ENCODE results near the gene NME7. TPM values are rescaled to one million over a fixed set of nuclear protein-coding genes. Genes with fewer than 3 reads are reported as not detected.

The NME7 gene
- total RNA-seq, 4 donors from 2014 or later = 1.9 to 15.9 (median 8.3) TPM

DNA sequence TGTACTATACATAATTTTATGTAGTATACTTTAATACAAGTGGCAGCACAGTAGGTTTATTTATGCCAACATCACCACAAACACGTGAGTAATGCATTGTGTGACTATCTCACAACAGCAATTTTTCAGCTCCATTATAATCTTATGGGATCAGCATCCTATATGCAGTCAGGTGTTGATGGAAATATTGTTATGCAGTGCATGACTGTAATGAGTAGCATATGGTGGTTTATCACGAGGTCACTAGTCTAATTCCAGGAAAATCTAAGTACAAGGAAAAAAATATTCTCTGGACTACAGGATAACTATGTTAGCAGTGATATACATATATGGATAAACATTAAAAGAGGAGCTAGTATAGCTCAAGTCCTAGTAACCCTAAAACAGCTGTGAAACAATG, 192.1 kb downstream of the NME7 start:
- Histone ChIP-seq H3K4me3 (no peak overlapping the region), H3K27ac (no peak overlapping the region), H3K4me1 (no peaks in the 10 kb centered on the region), H3K27me3 (no peaks in the 10 kb centered on the region), H3K36me3 (no peaks in the 10 kb centered on the region), H3K9me3 (no peaks in the 10 kb centered on the region)
- no peak for DNase-seq
- in situ Hi-C loops (cut with MboI; ENCODE audit: low pct_ligation_motif_present in 1 of 4, low pct_unique_long_range_greater_than_20kb in 1 of 4, low sequenced_read_pairs in 3 of 4) (loop anchor here in 1 of 4 donors (10.0 kb wide), 1 partner anchor 149 kb away; no protein-coding TSS in a partner anchor), intact Hi-C loops (cut with DNase I; ENCODE audit: low total_unique reads) (no loop called here)
- WGBS, 2 donors (ENCODE audit: low coverage in 1 of 2) = 50 to 67% methylated on average over 2 of the region's 2 CpGs
- TF ChIP-seq POLR2AphosphoS5 (IDR thresholded peaks at IDR 0.05) (no peak), EP300 (IDR thresholded peaks at IDR 0.05; ENCODE audit: low read depth) (no peak), POLR2A (IDR thresholded peaks at IDR 0.05) (no peak)
- TF ChIP-seq, protein P1, sequence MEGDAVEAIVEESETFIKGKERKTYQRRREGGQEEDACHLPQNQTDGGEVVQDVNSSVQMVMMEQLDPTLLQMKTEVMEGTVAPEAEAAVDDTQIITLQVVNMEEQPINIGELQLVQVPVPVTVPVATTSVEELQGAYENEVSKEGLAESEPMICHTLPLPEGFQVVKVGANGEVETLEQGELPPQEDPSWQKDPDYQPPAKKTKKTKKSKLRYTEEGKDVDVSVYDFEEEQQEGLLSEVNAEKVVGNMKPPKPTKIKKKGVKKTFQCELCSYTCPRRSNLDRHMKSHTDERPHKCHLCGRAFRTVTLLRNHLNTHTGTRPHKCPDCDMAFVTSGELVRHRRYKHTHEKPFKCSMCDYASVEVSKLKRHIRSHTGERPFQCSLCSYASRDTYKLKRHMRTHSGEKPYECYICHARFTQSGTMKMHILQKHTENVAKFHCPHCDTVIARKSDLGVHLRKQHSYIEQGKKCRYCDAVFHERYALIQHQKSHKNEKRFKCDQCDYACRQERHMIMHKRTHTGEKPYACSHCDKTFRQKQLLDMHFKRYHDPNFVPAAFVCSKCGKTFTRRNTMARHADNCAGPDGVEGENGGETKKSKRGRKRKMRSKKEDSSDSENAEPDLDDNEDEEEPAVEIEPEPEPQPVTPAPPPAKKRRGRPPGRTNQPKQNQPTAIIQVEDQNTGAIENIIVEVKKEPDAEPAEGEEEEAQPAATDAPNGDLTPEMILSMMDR (IDR thresholded peaks at IDR 0.05) = no peak

DNA sequence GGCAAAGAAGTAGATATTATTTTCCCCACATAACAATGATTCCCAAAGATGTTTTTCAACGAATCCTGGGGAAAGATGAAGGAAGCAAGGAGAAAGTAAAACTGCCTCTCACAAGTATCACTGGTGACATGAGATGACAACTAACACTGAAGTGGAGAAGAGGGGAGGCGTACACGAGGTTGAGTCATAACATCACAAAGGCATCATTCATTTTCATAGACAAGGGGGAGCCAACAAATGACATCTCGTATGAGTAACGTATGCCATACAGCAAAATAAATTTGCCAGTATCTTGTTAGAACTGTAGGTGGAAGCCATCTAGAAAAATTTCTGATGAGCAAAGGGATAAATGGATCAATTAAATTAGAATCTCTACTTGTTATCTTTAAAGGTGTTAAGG, 204.5 kb downstream of the NME7 start:
- intact Hi-C loops (cut with DNase I; ENCODE audit: low total_unique reads) = no loop called here
- TF ChIP-seq EP300 (IDR thresholded peaks at IDR 0.05; ENCODE audit: low read depth) (no peak), POLR2AphosphoS5 (IDR thresholded peaks at IDR 0.05) (no peak), POLR2A (IDR thresholded peaks at IDR 0.05) (no peak)
- TF ChIP-seq, protein P1 (IDR thresholded peaks at IDR 0.05) = no peak
- Histone ChIP-seq H3K27me3 (no peaks in the 10 kb centered on the region), H3K4me3 (no peak overlapping the region), H3K27ac (no peak overlapping the region), H3K4me1 (peaks cover 0 to 19% (median 4%) of the 10 kb centered on the region in 4 donors), H3K9me3 (no peaks in the 10 kb centered on the region), H3K36me3 (no peaks in the 10 kb centered on the region)
- DNase-seq = no peak
- WGBS, 2 donors (ENCODE audit: low coverage in 1 of 2) = 38 to 70% methylated on average over 4 to 5 of the region's 5 CpGs
- in situ Hi-C loops (cut with MboI; ENCODE audit: low pct_ligation_motif_present in 1 of 4, low pct_unique_long_range_greater_than_20kb in 1 of 4, low sequenced_read_pairs in 3 of 4) = no loop called here

DNA sequence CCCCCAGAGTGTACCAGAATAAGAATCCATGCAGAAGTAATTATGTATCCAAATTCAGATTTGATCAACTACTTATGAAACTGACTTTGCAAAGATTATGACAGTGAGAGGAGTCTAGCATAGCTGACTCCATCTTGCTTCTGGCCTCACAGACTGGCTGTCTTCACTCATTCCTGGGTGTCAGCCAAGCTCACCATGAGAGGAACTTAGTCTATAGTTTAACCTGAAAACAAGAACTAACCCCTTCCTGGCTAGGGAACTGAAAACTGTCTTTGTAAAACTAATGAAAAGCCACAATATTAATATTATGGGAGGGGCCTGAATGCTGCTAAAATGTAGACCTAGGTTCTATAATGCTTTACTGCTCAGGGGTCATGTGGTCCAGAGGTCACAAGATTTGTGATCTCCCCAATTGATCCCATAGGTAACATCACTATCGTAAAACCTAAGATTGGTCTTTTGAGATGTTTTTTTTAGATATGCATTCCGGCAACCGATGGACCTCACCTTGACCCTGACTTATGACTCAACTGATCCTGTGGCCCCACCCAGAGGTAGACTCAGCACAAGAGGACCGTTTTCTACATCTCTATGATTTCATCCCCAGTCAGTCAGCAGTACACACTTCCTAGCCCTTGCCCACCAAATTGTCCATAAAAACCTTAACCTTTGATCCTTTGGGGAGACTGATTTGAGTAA, 206.0 kb downstream of the NME7 start:
- intact Hi-C loops (cut with DNase I; ENCODE audit: low total_unique reads) = no loop called here
- H3K36me3 ChIP-seq = no peaks in the 10 kb centered on the region
- H3K27me3 ChIP-seq = no peaks in the 10 kb centered on the region
- no peak for TF ChIP-seq POLR2AphosphoS5 (IDR thresholded peaks at IDR 0.05)
- TF ChIP-seq, protein P1 (IDR thresholded peaks at IDR 0.05) = no peak
- TF ChIP-seq POLR2A (IDR thresholded peaks at IDR 0.05) = no peak
- no peak for TF ChIP-seq EP300 (IDR thresholded peaks at IDR 0.05; ENCODE audit: low read depth)
- H3K4me1 ChIP-seq = peaks cover 6 to 29% (median 11%) of the 10 kb centered on the region in 4 donors
- in situ Hi-C loops (cut with MboI; ENCODE audit: low pct_ligation_motif_present in 1 of 4, low pct_unique_long_range_greater_than_20kb in 1 of 4, low sequenced_read_pairs in 3 of 4) = no loop called here
- H3K27ac ChIP-seq = peak overlapping the region; percentile 7 to 79 (median 33)
- H3K9me3 ChIP-seq = no peaks in the 10 kb centered on the region
- no peak for DNase-seq
- 44 to 68% methylated on average over 3 to 4 of the region's 4 CpGs for WGBS, 2 donors (ENCODE audit: low coverage in 1 of 2)
- no peak overlapping the region for H3K4me3 ChIP-seq

DNA sequence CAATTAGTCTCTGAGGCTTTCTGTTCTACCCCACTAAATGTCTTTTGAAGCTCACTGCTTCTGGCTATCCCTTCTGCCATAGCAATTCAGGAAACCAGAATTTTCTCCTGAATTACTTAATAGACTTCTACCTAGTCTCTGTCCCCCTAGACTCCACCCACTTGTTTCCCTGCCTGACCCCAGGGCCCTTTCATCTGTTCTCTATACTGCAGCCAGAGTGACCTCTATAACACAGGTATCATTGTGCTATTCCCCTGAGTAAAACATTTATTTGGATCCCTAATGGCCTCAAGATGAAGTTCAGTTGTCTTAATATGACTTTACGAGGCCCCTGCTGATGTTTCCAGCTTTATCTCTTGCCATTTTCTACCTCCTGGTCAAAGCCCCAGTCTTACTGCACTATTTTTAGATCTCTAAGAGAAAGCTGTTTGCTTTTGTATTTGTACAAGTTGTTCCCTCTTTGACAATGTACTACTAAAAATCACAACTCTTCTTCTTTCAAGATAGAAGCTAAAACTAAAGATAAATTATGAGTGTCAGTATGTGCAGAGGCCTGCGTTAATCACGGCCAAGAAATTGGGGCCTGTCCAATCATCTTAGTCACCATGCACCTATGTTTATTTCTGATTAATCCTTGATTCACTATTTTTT, 206.6 kb downstream of the NME7 start:
- TF ChIP-seq POLR2AphosphoS5 (IDR thresholded peaks at IDR 0.05) (peak; percentile 7 to 69 (median 49)), POLR2A (IDR thresholded peaks at IDR 0.05) (no peak)
- intact Hi-C loops (cut with DNase I; ENCODE audit: low total_unique reads) (no loop called here), in situ Hi-C loops (cut with MboI; ENCODE audit: low pct_ligation_motif_present in 1 of 4, low pct_unique_long_range_greater_than_20kb in 1 of 4, low sequenced_read_pairs in 3 of 4) (no loop called here)
- Histone ChIP-seq H3K27ac (peak overlapping the region; percentile 11 to 79 (median 70)), H3K36me3 (no peaks in the 10 kb centered on the region), H3K4me1 (peaks cover 8 to 34% (median 16%) of the 10 kb centered on the region in 4 donors), H3K4me3 (no peak overlapping the region), H3K9me3 (no peaks in the 10 kb centered on the region), H3K27me3 (no peaks in the 10 kb centered on the region)
- no peak for DNase-seq
- 71 to 78% methylated on average over 3 of the region's 3 CpGs for WGBS, 2 donors (ENCODE audit: low coverage in 1 of 2)
